ENCODE data around the gene LDHAL6A. TPM values are rescaled to one million over a fixed set of nuclear protein-coding genes. Genes with fewer than 3 reads are reported as not detected.

LDHAL6A gene
- polyA plus RNA-seq, 1 donor from 2014 or later = not detected

- no peaks in the 10 kb centered on the region for H4K20me1 ChIP-seq (ENCODE audit: insufficient read depth)
- no peaks in the 10 kb centered on the region for H3K36me3 ChIP-seq (ENCODE audit: insufficient read depth, low read length)
- no peak overlapping the region for H3K4me3 ChIP-seq (ENCODE audit: low read length)
- no peaks in the 10 kb centered on the region for H3K27me3 ChIP-seq (ENCODE audit: insufficient read depth, low read depth, low read length)
- H3K9ac ChIP-seq (ENCODE audit: low read length) = no peak overlapping the region
- no peak overlapping the region for H3K27ac ChIP-seq (ENCODE audit: low read length)
- no peaks in the 10 kb centered on the region for H3K9me2 ChIP-seq (ENCODE audit: insufficient read depth, low read length)
- H3F3A ChIP-seq (ENCODE audit: insufficient read depth, low read length, poor library complexity, severe bottlenecking) = no peaks in the 10 kb centered on the region
- no peaks in the 10 kb centered on the region for H3K9me3 ChIP-seq (ENCODE audit: low read length)
- no peak overlapping the region for H2AFZ ChIP-seq (ENCODE audit: low read depth, low read length)
- peaks cover 62% of the 10 kb centered on the region for H3K79me2 ChIP-seq (replicated peaks; ENCODE audit: insufficient read depth, low read length)
- TF ChIP-seq REST (IDR thresholded peaks at IDR 0.05; ENCODE audit: borderline replicate concordance) (no peak), EZH2 (IDR thresholded peaks at IDR 0.05; ENCODE audit: borderline replicate concordance, insufficient read depth, low read length, poor library complexity, severe bottlenecking) (no peak), POLR2AphosphoS5 (IDR thresholded peaks at IDR 0.05) (no peak), EP300 (conservative IDR thresholded peaks at IDR 0.05; ENCODE audit: poor library complexity, severe bottlenecking) (no peak), MXI1 (conservative IDR thresholded peaks at IDR 0.05; ENCODE audit: poor library complexity, severe bottlenecking) (no peak), RAD21 (conservative IDR thresholded peaks at IDR 0.05) (no peak), CTCF (IDR thresholded peaks at IDR 0.05; ENCODE audit: poor library complexity, severe bottlenecking) (no peak), TAF1 (IDR thresholded peaks at IDR 0.05; ENCODE audit: low read depth) (no peak), SMC3 (conservative IDR thresholded peaks at IDR 0.05; ENCODE audit: poor library complexity) (no peak)
- no peak overlapping the region for H3K4me2 ChIP-seq (ENCODE audit: low read length)
Measured at GRCh38 chr11:18521122-18521521, 65.5 kb downstream of the LDHAL6A start.

GRCh38 chr11:18522388-18522787, 66.7 kb downstream of the LDHAL6A start:
- H2AFZ ChIP-seq (ENCODE audit: low read depth, low read length) = no peak overlapping the region
- H3K9ac ChIP-seq (ENCODE audit: low read length) = no peak overlapping the region
- no peak overlapping the region for H3K27ac ChIP-seq (ENCODE audit: low read length)
- no peaks in the 10 kb centered on the region for H3K9me3 ChIP-seq (ENCODE audit: low read length)
- H3K36me3 ChIP-seq (ENCODE audit: insufficient read depth, low read length) = no peaks in the 10 kb centered on the region
- no peak overlapping the region for H3K4me3 ChIP-seq (ENCODE audit: low read length)
- no peaks in the 10 kb centered on the region for H3K9me2 ChIP-seq (ENCODE audit: insufficient read depth, low read length)
- TF ChIP-seq EP300 (conservative IDR thresholded peaks at IDR 0.05; ENCODE audit: poor library complexity, severe bottlenecking) = no peak
- TF ChIP-seq EZH2 (IDR thresholded peaks at IDR 0.05; ENCODE audit: borderline replicate concordance, insufficient read depth, low read length, poor library complexity, severe bottlenecking) = no peak
- TF ChIP-seq POLR2AphosphoS5 (IDR thresholded peaks at IDR 0.05) = no peak
- no peak for TF ChIP-seq TAF1 (IDR thresholded peaks at IDR 0.05; ENCODE audit: low read depth)
- TF ChIP-seq CTCF (IDR thresholded peaks at IDR 0.05; ENCODE audit: poor library complexity, severe bottlenecking) = no peak
- TF ChIP-seq REST (IDR thresholded peaks at IDR 0.05; ENCODE audit: borderline replicate concordance) = no peak
- H3K79me2 ChIP-seq (replicated peaks; ENCODE audit: insufficient read depth, low read length) = peaks cover 61% of the 10 kb centered on the region
- H3K4me2 ChIP-seq (ENCODE audit: low read length) = no peak overlapping the region
- H3F3A ChIP-seq (ENCODE audit: insufficient read depth, low read length, poor library complexity, severe bottlenecking) = no peaks in the 10 kb centered on the region
- H4K20me1 ChIP-seq (ENCODE audit: insufficient read depth) = no peaks in the 10 kb centered on the region
- H3K27me3 ChIP-seq (ENCODE audit: insufficient read depth, low read depth, low read length) = no peaks in the 10 kb centered on the region

All from neural cell (in vitro differentiated cells).